Measurements from ENCODE around the gene SEMA5A. TPM values are rescaled to one million over a fixed set of nuclear protein-coding genes. Genes with fewer than 3 reads are reported as not detected.
"Not testable (repeated sequence)": the region's sequence is repeated elsewhere in the genome, so short reads cannot be mapped to it uniquely, and the experiment has no call there.

SEMA5A gene
- total RNA-seq, 2 donors from 2014 or later, result not detected

DNA sequence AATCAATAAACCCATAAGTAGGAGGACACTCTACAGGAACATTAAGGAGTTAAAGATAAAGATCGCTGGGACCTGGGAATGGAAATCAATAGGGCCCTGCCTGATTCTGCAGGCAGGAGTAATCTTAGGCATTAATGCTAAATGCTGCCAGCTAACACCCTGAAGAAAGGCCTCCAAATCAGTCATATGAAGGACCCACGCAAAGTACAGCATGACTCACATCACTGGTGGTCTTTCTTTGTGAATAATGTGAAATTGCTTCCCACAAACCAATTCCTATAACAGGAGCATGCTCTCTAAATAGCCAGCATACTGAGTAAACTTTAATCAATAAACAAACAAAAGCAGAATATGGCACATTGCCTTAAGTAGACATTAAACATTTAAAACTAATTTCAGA, 172.3 kb downstream of the SEMA5A start:
- peaks cover 22% of the 10 kb centered on the region for H3K9me3 Mint-ChIP-seq
- no peak overlapping the region for H3K4me3 Mint-ChIP-seq
- H3K27me3 Mint-ChIP-seq, result no peaks in the 10 kb centered on the region
- no peak overlapping the region for H3K27ac Mint-ChIP-seq
- H3K4me1 Mint-ChIP-seq (ENCODE audit: low read depth in 2 of 2), result no peaks in the 10 kb centered on the region
- ATAC-seq, result no peak
- DNase-seq (ENCODE audit: low spot score), result no peak
- no peaks in the 10 kb centered on the region for H3K36me3 Mint-ChIP-seq

DNA sequence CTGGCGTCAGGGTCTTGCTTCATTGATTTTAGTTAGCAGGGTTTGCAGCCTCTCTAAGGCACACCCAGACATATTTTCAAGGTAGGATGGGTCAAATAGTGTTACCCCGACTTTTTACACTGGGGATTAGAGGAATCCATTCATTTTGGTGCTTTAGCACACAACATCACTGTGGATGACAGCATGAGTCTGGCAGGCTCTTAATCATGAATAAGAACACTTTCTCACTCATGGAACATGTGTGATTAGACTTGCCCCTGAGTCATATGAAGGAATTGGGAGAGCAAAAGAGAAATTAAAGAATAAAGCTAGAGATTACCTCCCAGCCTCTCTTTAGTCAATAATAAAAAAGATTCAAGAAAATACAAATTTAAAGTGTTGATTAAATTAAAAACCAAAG, 175.6 kb downstream of the SEMA5A start:
- no peak overlapping the region for H3K4me3 Mint-ChIP-seq
- H3K36me3 Mint-ChIP-seq, result no peaks in the 10 kb centered on the region
- no peak overlapping the region for H3K27ac Mint-ChIP-seq

DNA sequence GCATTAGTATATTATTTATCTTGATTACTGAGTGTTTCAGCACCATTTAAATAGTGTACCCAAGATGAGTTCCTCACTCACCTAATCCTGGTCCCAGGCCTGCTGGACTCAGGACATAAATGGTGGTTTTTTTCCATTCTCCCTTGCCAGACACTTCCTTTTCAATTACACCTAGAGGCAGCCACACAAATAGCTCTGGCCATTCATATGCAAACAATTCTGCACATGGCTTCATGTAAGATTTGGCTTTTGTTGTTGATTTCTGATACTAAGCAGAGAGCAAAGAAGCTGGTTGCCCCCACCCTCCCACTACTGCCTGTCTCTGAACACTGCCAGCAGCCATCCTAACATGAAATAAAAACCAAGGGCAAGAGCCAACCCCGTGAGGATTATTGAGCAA, 180.4 kb downstream of the SEMA5A start:
- peaks cover 5% of the 10 kb centered on the region for H3K36me3 Mint-ChIP-seq
- H3K4me1 Mint-ChIP-seq (ENCODE audit: low read depth in 2 of 2), result no peaks in the 10 kb centered on the region
- DNase-seq (ENCODE audit: low spot score), result no peak
- no peak overlapping the region for H3K27ac Mint-ChIP-seq
- peaks cover 4% of the 10 kb centered on the region for H3K9me3 Mint-ChIP-seq
- no peaks in the 10 kb centered on the region for H3K27me3 Mint-ChIP-seq
- H3K4me3 Mint-ChIP-seq, result no peak overlapping the region
- no peak for ATAC-seq

More for the DNA sequence above, 175.6 kb downstream of the SEMA5A start:
- ATAC-seq (no peak), DNase-seq (ENCODE audit: low spot score) (no peak)
- Mint-ChIP-seq H3K27me3 (no peaks in the 10 kb centered on the region), H3K9me3 (peaks cover 13% of the 10 kb centered on the region), H3K4me1 (ENCODE audit: low read depth in 2 of 2) (no peaks in the 10 kb centered on the region)

DNA sequence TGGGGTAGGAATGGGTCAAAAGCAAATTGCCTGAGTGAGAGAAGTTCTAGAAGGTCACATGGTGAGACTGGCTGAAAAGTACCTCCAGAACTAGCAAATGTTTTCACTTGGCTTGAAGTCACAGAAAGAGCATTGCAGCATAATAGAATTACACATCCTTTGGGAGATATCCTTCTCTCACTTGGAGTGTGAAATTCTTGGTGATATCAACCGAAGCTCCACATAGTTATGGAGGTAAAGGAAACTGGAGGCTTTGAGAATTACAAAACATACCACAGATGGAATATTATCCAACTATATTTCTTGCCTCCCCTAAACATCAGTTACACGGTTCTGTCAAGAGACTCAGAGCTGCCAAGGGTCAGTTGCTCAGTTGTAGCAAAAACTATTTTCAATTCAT, 182.4 kb downstream of the SEMA5A start:
- no peak for ATAC-seq
- Mint-ChIP-seq H3K4me1 (ENCODE audit: low read depth in 2 of 2) (no peaks in the 10 kb centered on the region), H3K9me3 (peaks cover 5% of the 10 kb centered on the region), H3K27me3 (no peaks in the 10 kb centered on the region), H3K27ac (no peak overlapping the region), H3K4me3 (no peak overlapping the region), H3K36me3 (peaks cover 5% of the 10 kb centered on the region)
- no peak for DNase-seq (ENCODE audit: low spot score)

DNA sequence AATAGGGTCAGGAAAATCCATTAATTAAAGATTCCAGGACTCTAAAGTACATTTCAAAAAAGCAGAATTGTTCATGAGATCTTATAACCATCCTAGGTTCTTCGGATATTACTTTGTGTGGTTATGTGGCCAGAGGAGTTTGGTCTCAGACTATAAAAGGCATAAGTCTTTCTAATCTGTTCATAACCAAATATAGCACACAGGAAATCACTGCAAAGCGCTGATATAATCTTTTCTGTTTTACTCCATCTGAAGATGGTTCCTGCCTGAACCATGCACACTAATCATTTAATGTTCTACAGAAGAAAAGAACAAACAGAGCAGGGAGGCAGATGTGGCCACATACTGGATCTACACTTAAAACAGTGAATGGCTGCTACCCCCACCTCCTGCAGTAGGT, 182.8 kb downstream of the SEMA5A start:
- H3K36me3 Mint-ChIP-seq, result peaks cover 5% of the 10 kb centered on the region
- H3K27ac Mint-ChIP-seq, result no peak overlapping the region
- ATAC-seq (no peak), DNase-seq (ENCODE audit: low spot score) (no peak)
- no peak overlapping the region for H3K4me3 Mint-ChIP-seq
- peaks cover 8% of the 10 kb centered on the region for H3K9me3 Mint-ChIP-seq
- H3K4me1 Mint-ChIP-seq (ENCODE audit: low read depth in 2 of 2), result no peaks in the 10 kb centered on the region
- H3K27me3 Mint-ChIP-seq, result no peaks in the 10 kb centered on the region

DNA sequence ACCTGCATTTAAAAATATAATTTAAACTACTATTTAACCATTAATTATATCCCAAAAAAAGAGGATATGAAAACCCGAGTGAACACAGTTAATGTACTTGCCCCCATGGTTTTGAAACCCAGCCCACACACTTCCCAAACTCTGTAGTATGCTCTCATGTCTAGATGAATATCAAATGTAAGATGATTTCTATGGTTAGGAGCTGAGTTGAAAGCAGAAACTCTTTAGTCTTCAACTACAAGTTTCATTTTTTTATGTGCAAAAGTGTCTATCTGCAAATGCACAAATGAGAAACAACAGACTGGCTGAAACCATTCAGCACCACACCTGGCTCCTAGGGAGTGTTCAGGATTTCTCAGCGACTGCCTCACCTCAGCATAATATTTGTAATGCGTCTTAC, 183.3 kb downstream of the SEMA5A start:
- ATAC-seq (no peak), DNase-seq (ENCODE audit: low spot score) (no peak)
- Mint-ChIP-seq H3K9me3 (peaks cover 8% of the 10 kb centered on the region), H3K4me3 (no peak overlapping the region), H3K36me3 (peaks cover 5% of the 10 kb centered on the region), H3K4me1 (ENCODE audit: low read depth in 2 of 2) (no peaks in the 10 kb centered on the region), H3K27me3 (no peaks in the 10 kb centered on the region), H3K27ac (no peak overlapping the region)

DNA sequence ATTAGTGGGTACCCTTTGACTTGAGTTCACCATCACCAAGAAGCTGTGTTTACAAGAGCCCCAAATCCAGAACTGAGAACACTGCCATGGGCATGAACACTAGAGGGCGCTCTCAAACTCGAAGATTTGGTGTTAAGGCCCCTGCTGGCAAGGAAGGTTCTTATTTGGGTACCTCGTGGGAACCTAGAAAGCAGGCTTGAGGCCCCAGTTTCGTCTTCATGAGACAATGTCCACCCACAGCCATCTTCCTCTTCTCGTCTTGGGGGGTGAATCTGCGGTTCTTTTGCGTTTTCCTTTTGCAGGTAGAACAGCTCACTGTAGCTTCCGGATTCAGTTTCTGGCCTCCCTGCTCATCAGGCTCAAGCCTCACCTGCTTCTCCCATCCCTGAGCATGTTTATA, 184.0 kb downstream of the SEMA5A start:
- H3K4me1 Mint-ChIP-seq (ENCODE audit: low read depth in 2 of 2), result no peaks in the 10 kb centered on the region
- H3K4me3 Mint-ChIP-seq, result no peak overlapping the region
- H3K36me3 Mint-ChIP-seq, result peaks cover 5% of the 10 kb centered on the region
- no peaks in the 10 kb centered on the region for H3K27me3 Mint-ChIP-seq
- ATAC-seq, result no peak
- H3K9me3 Mint-ChIP-seq, result peaks cover 8% of the 10 kb centered on the region
- H3K27ac Mint-ChIP-seq, result no peak overlapping the region
- DNase-seq (ENCODE audit: low spot score), result no peak

DNA sequence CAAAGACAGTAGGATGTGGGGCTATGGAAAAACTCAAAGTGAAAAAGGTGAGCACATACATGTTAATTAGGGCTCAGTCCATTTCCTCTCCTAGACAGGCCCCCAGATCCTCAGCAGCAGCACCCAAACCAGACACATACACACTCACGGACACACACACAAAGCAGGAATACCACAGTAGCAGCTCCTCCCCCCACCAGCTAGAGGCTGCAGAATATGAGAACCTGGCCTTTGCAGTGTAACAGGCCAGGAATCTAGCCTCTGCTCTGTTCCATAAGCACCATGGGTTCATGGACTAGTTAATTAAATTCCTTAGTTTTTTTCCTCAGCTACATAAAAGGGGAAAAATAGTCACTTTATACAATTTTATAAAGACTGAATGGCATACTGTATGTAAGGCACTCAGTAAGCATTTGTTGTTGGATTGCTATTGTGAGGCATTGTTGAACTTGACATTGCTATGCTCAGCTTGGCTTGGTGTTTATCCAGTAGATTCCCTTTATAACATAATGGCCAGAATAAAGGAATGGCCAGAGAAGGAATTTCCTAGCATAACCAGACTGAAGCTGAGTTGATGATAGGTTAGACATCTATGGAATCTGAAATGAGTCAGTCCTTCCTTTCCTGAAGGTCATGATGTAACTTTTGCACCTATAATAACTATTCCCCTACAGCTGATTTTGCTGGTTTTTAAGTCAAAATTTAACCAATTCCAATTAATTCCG, 186.8 kb downstream of the SEMA5A start:
- no peak overlapping the region for H3K27ac Mint-ChIP-seq
- peaks cover 5% of the 10 kb centered on the region for H3K36me3 Mint-ChIP-seq
- ATAC-seq (no peak), DNase-seq (ENCODE audit: low spot score) (no peak)
- peaks cover 22% of the 10 kb centered on the region for H3K9me3 Mint-ChIP-seq
- H3K4me1 Mint-ChIP-seq (ENCODE audit: low read depth in 2 of 2), result no peaks in the 10 kb centered on the region
- no peak overlapping the region for H3K4me3 Mint-ChIP-seq
- no peaks in the 10 kb centered on the region for H3K27me3 Mint-ChIP-seq

DNA sequence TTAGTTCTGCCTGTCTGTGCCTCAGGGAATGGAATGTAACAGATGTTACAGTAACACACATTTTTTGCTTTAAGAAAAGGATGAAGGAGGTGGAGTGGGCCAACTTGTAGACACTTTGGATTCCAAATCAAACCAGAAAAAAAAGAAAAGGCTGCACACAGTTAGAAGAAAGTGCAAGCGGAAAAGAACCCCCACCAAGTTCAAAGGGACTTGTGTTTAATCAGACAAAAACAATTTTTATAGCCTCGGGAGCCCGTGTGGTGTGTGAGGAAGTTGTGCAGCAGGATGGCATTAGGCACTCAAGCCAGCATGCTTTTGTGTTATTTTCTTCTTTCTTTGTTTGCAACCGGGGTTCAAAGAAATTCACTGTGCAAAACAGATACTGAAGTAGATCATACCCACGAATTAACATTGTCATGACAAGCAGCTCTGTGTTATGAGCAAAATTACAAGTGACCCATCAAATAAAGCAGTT, 189.5 kb downstream of the SEMA5A start:
- Mint-ChIP-seq H3K4me3 (no peak overlapping the region), H3K27me3 (no peaks in the 10 kb centered on the region), H3K4me1 (ENCODE audit: low read depth in 2 of 2) (no peaks in the 10 kb centered on the region), H3K9me3 (peaks cover 23% of the 10 kb centered on the region), H3K27ac (no peak overlapping the region), H3K36me3 (peaks cover 2% of the 10 kb centered on the region)
- DNase-seq (ENCODE audit: low spot score), result no peak
- ATAC-seq, result no peak

DNA sequence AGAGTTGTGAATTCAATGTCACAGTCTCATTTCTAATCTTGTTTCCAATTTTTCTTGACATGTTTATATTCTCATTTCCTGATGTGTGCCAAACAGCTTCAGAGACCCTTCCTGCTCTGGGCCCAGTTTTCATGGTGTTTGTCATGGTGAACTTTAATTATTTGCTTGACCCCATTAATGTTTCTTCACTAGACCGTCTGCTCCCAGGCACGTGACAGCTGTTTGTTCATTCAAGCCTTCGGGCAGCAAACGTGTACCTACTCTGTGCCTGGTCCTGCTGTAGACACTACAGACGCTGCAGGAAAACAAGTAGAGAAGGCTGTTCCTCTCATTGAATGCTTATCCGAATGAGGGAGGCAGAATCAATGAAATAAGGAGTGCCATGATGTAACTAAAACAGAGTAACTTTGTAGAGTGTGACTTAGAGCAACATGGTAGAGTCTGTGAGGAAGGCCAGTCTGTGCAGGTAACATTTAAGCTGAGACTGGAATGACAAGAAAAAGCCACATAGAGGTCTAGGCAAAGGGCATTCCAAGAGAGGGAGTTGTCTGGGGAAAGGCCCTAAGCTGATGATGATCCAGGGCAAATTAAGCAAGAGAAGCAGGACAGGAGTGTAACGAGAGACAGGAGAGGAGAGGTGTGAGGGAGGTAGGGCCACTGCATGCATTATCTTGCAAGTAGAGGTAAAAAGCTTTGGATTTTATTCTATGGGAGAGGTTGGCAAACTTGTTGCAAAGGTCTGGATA, 191.4 kb downstream of the SEMA5A start:
- ATAC-seq (no peak), DNase-seq (ENCODE audit: low spot score) (no peak)
- Mint-ChIP-seq H3K4me3 (no peak overlapping the region), H3K9me3 (peaks cover 22% of the 10 kb centered on the region), H3K4me1 (ENCODE audit: low read depth in 2 of 2) (no peaks in the 10 kb centered on the region), H3K27me3 (no peaks in the 10 kb centered on the region), H3K36me3 (no peaks in the 10 kb centered on the region), H3K27ac (no peak overlapping the region)

DNA sequence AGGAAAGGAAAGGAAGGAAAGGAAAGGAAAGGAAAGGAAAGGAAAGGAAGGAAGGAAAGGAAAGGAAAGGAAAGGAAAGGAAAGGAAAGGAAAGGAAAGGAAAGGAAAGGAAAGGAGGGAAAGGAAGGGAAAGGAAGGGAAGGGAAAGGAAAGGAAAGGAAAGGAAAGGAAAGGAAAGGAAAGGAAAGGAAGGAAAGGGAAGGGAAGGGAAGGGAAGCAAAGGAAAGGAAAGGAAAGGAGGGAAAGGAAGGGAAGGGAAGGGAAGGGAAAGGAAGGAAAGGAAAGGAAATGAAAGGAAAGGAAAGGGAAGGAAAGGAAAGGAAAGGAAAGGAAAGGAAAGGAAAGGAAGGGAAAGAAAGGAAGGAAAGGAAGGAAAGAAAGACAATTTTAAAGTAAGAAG, 192.8 kb downstream of the SEMA5A start:
- not testable (repeated sequence) for H3K4me3 Mint-ChIP-seq; ATAC-seq; H3K36me3 Mint-ChIP-seq; H3K27me3 Mint-ChIP-seq; H3K4me1 Mint-ChIP-seq (ENCODE audit: low read depth in 2 of 2); DNase-seq (ENCODE audit: low spot score); H3K27ac Mint-ChIP-seq
- H3K9me3 Mint-ChIP-seq, result peaks cover 18% of the 10 kb centered on the region

DNA sequence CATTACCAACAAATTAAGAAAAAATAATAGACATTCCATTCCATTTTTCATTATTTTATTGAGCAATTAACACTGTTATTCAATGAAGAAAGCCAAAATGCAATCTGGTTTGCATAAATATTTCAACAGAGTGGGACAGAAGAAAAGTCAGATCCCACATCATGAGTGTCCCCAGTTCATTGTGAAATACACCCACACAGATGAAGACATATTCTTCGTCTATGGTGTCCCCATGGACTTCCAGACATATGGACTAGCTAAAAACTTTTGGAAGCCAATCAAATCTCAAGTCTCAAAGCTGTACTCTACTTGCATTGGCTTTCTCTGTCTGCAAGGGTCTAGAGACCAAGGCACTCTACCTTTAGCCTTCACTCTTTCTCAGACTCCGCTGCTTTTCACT, 194.3 kb downstream of the SEMA5A start:
- ATAC-seq, result no peak
- Mint-ChIP-seq H3K4me3 (no peak overlapping the region), H3K27me3 (no peaks in the 10 kb centered on the region), H3K36me3 (no peaks in the 10 kb centered on the region), H3K9me3 (peaks cover 18% of the 10 kb centered on the region), H3K4me1 (ENCODE audit: low read depth in 2 of 2) (no peaks in the 10 kb centered on the region), H3K27ac (no peak overlapping the region)
- no peak for DNase-seq (ENCODE audit: low spot score)

DNA sequence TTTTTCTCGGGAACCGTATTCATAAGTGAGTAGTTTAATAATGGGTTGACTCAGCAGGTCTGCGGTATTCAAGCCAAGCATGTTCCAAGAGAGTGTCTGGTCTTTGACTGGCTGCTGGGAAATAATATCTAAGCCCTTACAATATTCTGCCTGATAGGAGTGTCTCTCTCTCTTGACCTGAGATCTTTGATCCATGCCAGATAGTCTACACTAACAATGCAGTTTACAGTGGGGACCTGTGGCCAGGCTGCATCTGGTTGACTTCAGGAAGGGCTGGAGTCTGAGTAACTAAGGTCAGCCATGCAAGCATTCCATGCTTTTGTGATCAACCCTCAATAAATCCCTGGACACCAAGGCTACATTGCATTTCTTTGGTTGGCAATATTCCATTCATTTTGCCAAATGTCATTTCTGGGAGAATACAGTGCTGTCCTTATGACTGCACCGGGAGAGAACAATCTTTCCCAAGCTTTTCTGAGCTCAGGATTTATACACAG, 195.5 kb downstream of the SEMA5A start:
- H3K27ac Mint-ChIP-seq, result no peak overlapping the region
- ATAC-seq (no peak), DNase-seq (ENCODE audit: low spot score) (no peak)
- no peaks in the 10 kb centered on the region for H3K36me3 Mint-ChIP-seq
- H3K4me3 Mint-ChIP-seq, result no peak overlapping the region
- no peaks in the 10 kb centered on the region for H3K27me3 Mint-ChIP-seq
- H3K9me3 Mint-ChIP-seq, result peaks cover 12% of the 10 kb centered on the region
- H3K4me1 Mint-ChIP-seq (ENCODE audit: low read depth in 2 of 2), result no peaks in the 10 kb centered on the region

DNA sequence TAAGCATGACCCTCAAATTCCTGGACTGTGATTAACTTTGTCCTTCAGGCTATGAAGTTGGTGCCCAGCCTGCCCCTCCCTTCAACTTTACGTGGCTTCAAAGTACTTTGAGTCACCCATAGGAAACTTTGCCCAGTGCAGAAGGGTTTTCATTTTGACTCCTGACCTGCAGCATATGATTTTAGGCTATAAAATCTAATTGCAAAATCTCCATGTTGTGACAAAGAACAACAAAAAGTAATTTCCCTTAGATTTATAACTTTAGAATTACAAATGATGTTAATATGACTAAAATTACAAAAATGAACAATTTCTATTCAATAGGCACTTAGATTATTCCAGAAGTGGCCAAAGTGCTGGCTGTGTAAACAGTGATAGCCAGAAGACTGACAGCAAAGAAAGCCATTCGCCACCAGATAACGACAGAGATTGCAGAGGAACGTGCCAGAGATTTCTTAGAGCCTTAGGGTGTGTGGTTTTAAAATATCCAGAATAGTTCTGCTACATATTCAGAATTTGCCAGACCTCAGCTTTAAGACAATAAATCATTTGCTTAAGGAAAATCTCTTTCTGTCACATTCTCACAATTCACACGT, 197.4 kb downstream of the SEMA5A start:
- H3K27me3 Mint-ChIP-seq, result no peaks in the 10 kb centered on the region
- H3K4me1 Mint-ChIP-seq (ENCODE audit: low read depth in 2 of 2), result no peaks in the 10 kb centered on the region
- no peak overlapping the region for H3K27ac Mint-ChIP-seq
- no peak for DNase-seq (ENCODE audit: low spot score)
- H3K36me3 Mint-ChIP-seq, result no peaks in the 10 kb centered on the region
- H3K4me3 Mint-ChIP-seq, result no peak overlapping the region
- no peak for ATAC-seq
- peaks cover 3% of the 10 kb centered on the region for H3K9me3 Mint-ChIP-seq

Data from natural killer cell treated with Interleukin-12 subunit alpha and Interleukin-12 subunit beta and Interleukin-15 and Interleukin-18, amount 100 ng/mL, for 72 hours (primary cell).